A549 (cell line): ENCODE results near the gene ARL10. TPM values are rescaled to one million over a fixed set of nuclear protein-coding genes. Genes with fewer than 3 reads are reported as not detected.

Source experiments
- ATAC-seq, 2 experiments: fragments of 200-7000 bp in 1 of 2; fragments of >200 bp in 1 of 2; cut with Nextera tagmentation in 1 of 2; cut with Tn5 transposase in 1 of 2; 3 replicates each; pipeline versions ENCODE4 v1.8.0 to v1.9.1; 2018 to 2020; ENCODE audit warnings: mild to moderate bottlenecking in 1 of 2, moderate library complexity in 1 of 2
- CTCF ChIA-PET: fragments of 300-600 bp; sonication (Branson Sonifier 250); formaldehyde crosslinking; extraction: SDS; loops from one replicate; lab custom pipeline; 2021; ENCODE audit warnings: antibody characterized with exemption, inconsistent platforms; lab: Yijun Ruan, JAX
- POLR2A ChIA-PET: fragments of 350-600 bp; formaldehyde crosslinking; extraction: SDS; loops from one replicate; lab custom pipeline; 2021; ENCODE audit warnings: antibody characterized with exemption, inconsistent platforms; lab: Yijun Ruan, JAX
- DNase-seq, 2 experiments: peaks; one replicate each; pipeline versions ENCODE4 v3.0.0 to v3.0.0-alpha.2; 2011 to 2016; ENCODE audit warnings: low read depth in 1 of 2, low spot score in 1 of 2
- FAIRE-seq: peaks from 2 replicates; lab custom pipeline; 2011; peaks lifted over from hg19 to GRCh38; lab: Jason Lieb, UNC
- H3K27ac ChIP-seq, 2 experiments: fragments of >200 bp; sonication (Bioruptor Twin); formaldehyde crosslinking; 3 replicates each; pipeline ENCODE4 v1.5.1; 2016 to 2017
- H3K4me1 ChIP-seq: fragments of >200 bp; sonication (Bioruptor Twin); formaldehyde crosslinking; 3 replicates; pipeline ENCODE4 v1.6.1; 2016
- H3K4me2 ChIP-seq: fragments of >200 bp; sonication (Bioruptor Twin); formaldehyde crosslinking; 3 replicates; pipeline ENCODE4 v1.6.1; 2016
- H3K4me3 ChIP-seq: fragments of >200 bp; sonication (Bioruptor Twin); formaldehyde crosslinking; 3 replicates; pipeline ENCODE4 v1.5.1; 2016
- H3K9me3 ChIP-seq: fragments of >200 bp; sonication (Bioruptor Twin); formaldehyde crosslinking; 3 replicates; pipeline ENCODE4 v1.6.1; 2016
- BCL3 ChIP-seq: fragments of >200 bp; sonication (Bioruptor Twin); formaldehyde crosslinking; IDR thresholded peaks from 3 replicates; pipeline ENCODE4 v1.6.1; 2016
- CBX2 ChIP-seq: fragments of 200-600 bp; sonication (generic); IDR thresholded peaks from 2 replicates; pipeline ENCODE4 v1.6.1; 2016; ENCODE audit warnings: low read depth, mild to moderate bottlenecking, borderline replicate concordance
- CBX8 ChIP-seq: fragments of 200-600 bp; sonication (generic); IDR thresholded peaks from 2 replicates; pipeline ENCODE4 v1.6.1; 2016
- CEBPB ChIP-seq, 2 experiments: fragments of >200 bp in 1 of 2; sonication (Bioruptor Twin) in 1 of 2; formaldehyde crosslinking in 1 of 2; IDR thresholded peaks; 2 replicates each; pipeline ENCODE4 v1.6.1; 2012 to 2016
- CHD4 ChIP-seq: fragments of 200-600 bp; sonication (generic); IDR thresholded peaks from 2 replicates; pipeline ENCODE4 v1.6.1; 2016; ENCODE audit warnings: antibody characterized with exemption, mild to moderate bottlenecking, borderline replicate concordance
- CTCF ChIP-seq: fragments of >200 bp; sonication (Bioruptor Twin); formaldehyde crosslinking; IDR thresholded peaks from 3 replicates; pipeline ENCODE4 v1.5.1; 2016
- E2F6 ChIP-seq: IDR thresholded peaks from 2 replicates; pipeline ENCODE4 v1.6.1; 2012; ENCODE audit warnings: low read depth, borderline replicate concordance
- EHMT2 ChIP-seq: fragments of 200-600 bp; sonication (generic); IDR thresholded peaks from 2 replicates; pipeline ENCODE4 v1.6.1; 2016; ENCODE audit warnings: antibody characterized with exemption, low read depth, mild to moderate bottlenecking, moderate library complexity
- EP300 ChIP-seq, 2 experiments: fragments of >200 bp; sonication (Bioruptor Twin); formaldehyde crosslinking; IDR thresholded peaks; 2 replicates in 1 of 2; 3 replicates in 1 of 2; pipeline ENCODE4 v1.6.1; 2016 to 2017
- FOSB ChIP-seq: fragments of 250-450 bp; sonication (Bioruptor Pico); IDR thresholded peaks from 2 replicates; pipeline ENCODE4 v1.5.0; 2020; ENCODE audit warnings: mild to moderate bottlenecking, moderate library complexity
- HEYL ChIP-seq: fragments of 250-450 bp; sonication (Bioruptor Pico); IDR thresholded peaks from 2 replicates; pipeline ENCODE4 v1.8.0; 2021; ENCODE audit warnings: mild to moderate bottlenecking, moderate library complexity
- HOXB13 ChIP-seq: fragments of 250-450 bp; sonication (Bioruptor Pico); IDR thresholded peaks from 2 replicates; pipeline ENCODE4 v1.5.0; 2020; ENCODE audit warnings: low read depth, mild to moderate bottlenecking, moderate library complexity
- HOXB5 ChIP-seq: fragments of 250-450 bp; sonication (Bioruptor Pico); IDR thresholded peaks from 2 replicates; pipeline ENCODE4 v1.5.0; 2020; ENCODE audit warnings: mild to moderate bottlenecking, moderate library complexity
- JUN ChIP-seq, 2 experiments: fragments of >200 bp; sonication (Bioruptor Twin); formaldehyde crosslinking; IDR thresholded peaks; 2 replicates in 1 of 2; 3 replicates in 1 of 2; pipeline ENCODE4 v1.6.1; 2016 to 2017
- JUNB ChIP-seq: fragments of >200 bp; sonication (Bioruptor Twin); formaldehyde crosslinking; IDR thresholded peaks from 2 replicates; pipeline ENCODE4 v1.6.1; 2016
- KDM1A ChIP-seq: fragments of 200-600 bp; sonication (generic); IDR thresholded peaks from 2 replicates; pipeline ENCODE4 v1.6.1; 2016; ENCODE audit warnings: low read depth, mild to moderate bottlenecking
- MYC ChIP-seq: IDR thresholded peaks from 2 replicates; pipeline ENCODE4 v1.6.1; 2012; ENCODE audit warnings: mild to moderate bottlenecking, inconsistent platforms, low read length, improper control_type of control experiment, borderline replicate concordance
- PBX3 ChIP-seq: IDR thresholded peaks from 2 replicates; pipeline ENCODE4 v1.6.1; 2012
- RAD21 ChIP-seq, 2 experiments: fragments of >200 bp in 1 of 2; sonication (Bioruptor Twin) in 1 of 2; formaldehyde crosslinking in 1 of 2; IDR thresholded peaks in 1 of 2; conservative IDR thresholded peaks in 1 of 2; 2 replicates in 1 of 2; 3 replicates in 1 of 2; pipeline ENCODE4 v1.6.1; 2012 to 2018; ENCODE audit warnings: inconsistent platforms in 1 of 2
- REST ChIP-seq: fragments of 200-600 bp; sonication (generic); IDR thresholded peaks from 2 replicates; pipeline ENCODE4 v1.6.1; 2016; ENCODE audit warnings: antibody characterized with exemption, mild to moderate bottlenecking, moderate library complexity
- RNF2 ChIP-seq: fragments of 200-600 bp; sonication (generic); IDR thresholded peaks from 2 replicates; pipeline ENCODE4 v1.6.1; 2016; ENCODE audit warnings: low read depth, mild to moderate bottlenecking, antibody characterized with exemption, moderate library complexity, borderline replicate concordance
- SMC3 ChIP-seq: fragments of >200 bp; sonication (Bioruptor Twin); formaldehyde crosslinking; IDR thresholded peaks from 3 replicates; pipeline ENCODE4 v1.6.1; 2018; ENCODE audit warnings: inconsistent platforms
- SREBF2 ChIP-seq: fragments of 450-650 bp; IDR thresholded peaks from 2 replicates; pipeline ENCODE4 v1.6.1; 2014; ENCODE audit warnings: mild to moderate bottlenecking, moderate library complexity
- USF2 ChIP-seq: fragments of 450-650 bp; IDR thresholded peaks from 2 replicates; pipeline ENCODE4 v1.6.1; 2014; ENCODE audit warnings: antibody characterized with exemption
- ZC3H11A ChIP-seq: fragments of 450-650 bp; IDR thresholded peaks from 2 replicates; pipeline ENCODE4 v1.6.1; 2014; ENCODE audit warnings: antibody characterized with exemption, mild to moderate bottlenecking
- ZFP36 ChIP-seq: fragments of 450-650 bp; IDR thresholded peaks from 2 replicates; pipeline ENCODE4 v1.6.1; 2014; ENCODE audit warnings: borderline replicate concordance; ENCODE audit not compliant: partially characterized antibody
- ZNF302 ChIP-seq: fragments of 250-450 bp; sonication (Bioruptor Pico); IDR thresholded peaks from 2 replicates; pipeline ENCODE4 v1.9.0; 2021; ENCODE audit warnings: inconsistent platforms, mild to moderate bottlenecking, moderate library complexity
- WGBS: methylation state at CpG from one replicate; pipeline ENCODE4 v1.1.6; 2017; ENCODE audit errors: missing lambda C conversion rate; 5-methylcytosine and 5-hydroxymethylcytosine counted together
- polyA plus RNA-seq, 4 experiments: library from polyadenylated mRNA; depleted of rRNA in 3 of 4; stranded (reverse); fragments of >200 nt; fragmentation: RNase III in 1 of 4; extraction: RNeasy Plus Mini Kit Qiagen cat#74134 plus additional on column Dnase treatment in 1 of 4; gene quantifications; 2 replicates in 3 of 4; 3 replicates in 1 of 4; pipeline ENCODE4 v1.2.3, GENCODE V29; 2011 to 2017

The ARL10 gene
- polyA plus RNA-seq, 2 of the 4 experiments (the other 2 are of a cell fraction), result 0.15 to 0.21 TPM

- WGBS, result 80% methylated on average over 10 of the region's 10 CpGs
- ATAC-seq (no peak), FAIRE-seq (no peak)
- H3K4me2 ChIP-seq, result no peak overlapping the region
- POLR2A ChIA-PET, result no interaction called here
- H3K27ac ChIP-seq, result no peak overlapping the region
- CTCF ChIA-PET, result interaction anchor here (0.7 to 1.6 kb wide), 4 partner anchors 13 to 165 kb away, joined by 3 to 5 read pairs (median 3); partner anchors contain the start of gene FAF2
- peaks cover 24% of the 10 kb centered on the region for H3K4me1 ChIP-seq
- H3K4me3 ChIP-seq, result no peak overlapping the region
- no peak for TF ChIP-seq ZC3H11A
- no peak for TF ChIP-seq RNF2
- TF ChIP-seq CEBPB (IDR thresholded peaks at IDR 0.05), result no peak
- no peak for TF ChIP-seq CTCF
- TF ChIP-seq HEYL (CRISPR knock-in tag), result no peak
- no peak for TF ChIP-seq PBX3
- TF ChIP-seq EHMT2, result no peak
- no peak for TF ChIP-seq CBX2
- no peak for TF ChIP-seq SREBF2
- TF ChIP-seq JUN (IDR thresholded peaks at IDR 0.05), result no peak
- no peak for TF ChIP-seq SMC3
- TF ChIP-seq CBX8, result no peak
- no peak for TF ChIP-seq FOSB
- TF ChIP-seq RAD21 (conservative IDR thresholded peaks at IDR 0.05 in 1 of 2, IDR thresholded peaks at IDR 0.05 in 1 of 2), result no peak
- no peak for TF ChIP-seq HOXB5 (CRISPR knock-in tag)
- TF ChIP-seq EP300 (IDR thresholded peaks at IDR 0.05), result no peak
- TF ChIP-seq E2F6, result no peak
- TF ChIP-seq, all 56 proteins: peak for 0
- H3K9me3 ChIP-seq, result no peaks in the 10 kb centered on the region
- no peak for DNase-seq
These were observed 47.4 kb downstream of the ARL10 start for GRCh38 chr5:176412517-176413254.

GRCh38 chr5:176413255-176413565, 47.9 kb downstream of the ARL10 start:
- FAIRE-seq (no peak), ATAC-seq (no peak), DNase-seq (no peak)
- no peak overlapping the region for H3K4me2 ChIP-seq
- H3K27ac ChIP-seq, result no peak overlapping the region
- H3K4me3 ChIP-seq, result no peak overlapping the region
- ChIA-PET CTCF (interaction anchor here (0.7 to 1.6 kb wide), 3 partner anchors 16 to 165 kb away, joined by 3 to 5 read pairs (median 3); partner anchors contain the start of gene FAF2), POLR2A (no interaction called here)
- no peaks in the 10 kb centered on the region for H3K9me3 ChIP-seq
- H3K4me1 ChIP-seq, result peaks cover 24% of the 10 kb centered on the region
- WGBS, result 94% methylated on average over 2 of the region's 2 CpGs
- TF ChIP-seq BCL3 (no peak), CBX8 (no peak), KDM1A (no peak), CHD4 (no peak), CEBPB (IDR thresholded peaks at IDR 0.05) (no peak), HOXB13 (CRISPR knock-in tag) (no peak), USF2 (no peak), ZNF302 (CRISPR knock-in tag) (no peak), REST (no peak), E2F6 (no peak), JUNB (no peak), ZFP36 (no peak), MYC (no peak), CBX2 (no peak), EHMT2 (no peak)
- TF ChIP-seq, all 56 proteins: peak for 0
